SK-N-SH (cell line): ENCODE results near the gene PRR16. TPM values are rescaled to one million over a fixed set of nuclear protein-coding genes. Genes with fewer than 3 reads are reported as not detected.

Experiments used
- CTCF ChIA-PET: fragments of 300-600, 350-600 bp; formaldehyde crosslinking; extraction: SDS; loops from one replicate; lab custom pipeline; 2021; lab: Yijun Ruan, JAX
- POLR2A ChIA-PET: fragments of 350-600 bp; sonication (Branson Sonifier 250); formaldehyde crosslinking; extraction: SDS; loops from one replicate; lab custom pipeline; 2020; ENCODE audit warnings: antibody characterized with exemption, inconsistent platforms; lab: Yijun Ruan, JAX
- DNase-seq: peaks from one replicate; pipeline ENCODE4 v3.0.0; 2012
- H2AFZ ChIP-seq: fragments of 200-600 bp; sonication (generic); 2 replicates; pipeline ENCODE4 v1.8.1; 2016; ENCODE audit warnings: antibody characterized with exemption, mild to moderate bottlenecking, low read depth
- H3F3A ChIP-seq: fragments of 200-600 bp; sonication (generic); replicated peaks from 2 replicates; pipeline ENCODE3; 2016; ENCODE audit warnings: antibody characterized with exemption, mild to moderate bottlenecking; ENCODE audit not compliant: insufficient read depth
- H3K27ac ChIP-seq, 2 experiments: fragments of 200-500 bp in 1 of 2; fragments of 200-600 bp in 1 of 2; sonication (Bioruptor generic) in 1 of 2; sonication (generic), shearing (Covaris generic) in 1 of 2; 2 replicates each; pipeline versions ENCODE4 v1.5.1 to v1.6.1; 2014 to 2016; ENCODE audit warnings: low read depth in 2 of 2, inconsistent platforms in 1 of 2, low read length in 1 of 2, mild to moderate bottlenecking in 1 of 2, mixed read lengths in 1 of 2
- H3K27me3 ChIP-seq: fragments of 200-600 bp; sonication (generic), shearing (Covaris generic); 2 replicates; pipeline ENCODE4 v1.6.1; 2016; ENCODE audit warnings: mixed run types; ENCODE audit not compliant: insufficient read depth
- H3K36me3 ChIP-seq, 2 experiments: fragments of 200-500 bp in 1 of 2; fragments of 200-600 bp in 1 of 2; sonication (Bioruptor generic) in 1 of 2; sonication (generic) in 1 of 2; replicated peaks in 1 of 2; 2 replicates each; pipeline versions ENCODE3 to v1.5.1; 2014 to 2016; ENCODE audit warnings: low read length in 1 of 2, mild to moderate bottlenecking in 1 of 2; ENCODE audit not compliant: insufficient read depth in 2 of 2, control insufficient read depth in 1 of 2
- H3K4me1 ChIP-seq, 2 experiments: fragments of 200-500 bp in 1 of 2; fragments of 200-600 bp in 1 of 2; sonication (Bioruptor generic) in 1 of 2; sonication (generic), shearing (Covaris generic) in 1 of 2; 2 replicates each; pipeline versions ENCODE4 v1.5.1 to v1.6.1; 2014 to 2016; ENCODE audit warnings: low read depth in 1 of 2, low read length in 1 of 2, mixed run types in 1 of 2; ENCODE audit not compliant: insufficient read depth in 2 of 2, control insufficient read depth in 1 of 2
- H3K4me2 ChIP-seq: fragments of 200-600 bp; sonication (generic), shearing (Covaris generic); 2 replicates; pipeline ENCODE4 v1.6.1; 2017; ENCODE audit warnings: mixed run types
- H3K4me3 ChIP-seq, 2 experiments: fragments of 200-500 bp in 1 of 2; fragments of 200-600 bp in 1 of 2; sonication (Bioruptor generic) in 1 of 2; sonication (generic), shearing (Covaris generic) in 1 of 2; 2 replicates each; pipeline versions ENCODE4 v1.5.1 to v1.8.1; 2014 to 2016; ENCODE audit warnings: low read depth in 2 of 2, inconsistent platforms in 1 of 2, low read length in 1 of 2, mild to moderate bottlenecking in 1 of 2, mixed read lengths in 1 of 2, moderate library complexity in 1 of 2
- H3K79me2 ChIP-seq: fragments of 200-600 bp; sonication (generic); 2 replicates; pipeline ENCODE4 v1.8.1; 2017; ENCODE audit warnings: mild to moderate bottlenecking; ENCODE audit not compliant: insufficient read depth
- H3K9ac ChIP-seq: fragments of 200-600 bp; sonication (generic); 2 replicates; pipeline ENCODE4 v1.6.1; 2017; ENCODE audit warnings: mixed run types
- H3K9me2 ChIP-seq: fragments of 200-600 bp; sonication (generic); 2 replicates; pipeline ENCODE4 v1.6.1; 2017; ENCODE audit warnings: mixed run types
- H3K9me3 ChIP-seq: fragments of 200-600 bp; sonication (generic); 2 replicates; pipeline ENCODE4 v1.6.1; 2017; ENCODE audit warnings: mixed run types, mild to moderate bottlenecking, moderate library complexity
- H4K20me1 ChIP-seq: fragments of 200-600 bp; sonication (generic); 2 replicates; pipeline ENCODE4 v1.6.1; 2017; ENCODE audit warnings: mild to moderate bottlenecking, mixed run types; ENCODE audit not compliant: insufficient read depth
- EP300 ChIP-seq, 2 experiments: IDR thresholded peaks; 2 replicates each; pipeline versions ENCODE4 v1.4.0 to v1.6.1; 2012; ENCODE audit warnings: borderline replicate concordance in 1 of 2, low read depth in 1 of 2, low read length in 1 of 2
- EZH2phosphoT487 ChIP-seq: fragments of 200-600 bp; sonication (generic); IDR thresholded peaks from 2 replicates; pipeline ENCODE4 v1.6.1; 2017; ENCODE audit warnings: low read depth, mixed run types, mild to moderate bottlenecking, antibody characterized with exemption, moderate library complexity, borderline replicate concordance
- FOSL2 ChIP-seq: IDR thresholded peaks from 2 replicates; pipeline ENCODE4 v1.4.0; 2012; ENCODE audit warnings: low read depth, mild to moderate bottlenecking, moderate library complexity, borderline replicate concordance
- GATA2 ChIP-seq: sonication (generic); formaldehyde crosslinking; IDR thresholded peaks from 2 replicates; pipeline ENCODE4 v1.5.0; 2020; ENCODE audit warnings: mild to moderate bottlenecking, missing genetic modification reagents
- IRF3 ChIP-seq: fragments of 150-350 bp; IDR thresholded peaks from 2 replicates; pipeline ENCODE4 v1.6.1; 2016; ENCODE audit warnings: mild to moderate bottlenecking, low read depth, low read length
- JUND ChIP-seq: IDR thresholded peaks from 2 replicates; pipeline ENCODE4 v1.4.0; 2012
- NFIC ChIP-seq: IDR thresholded peaks from 2 replicates; pipeline ENCODE4 v1.4.0; 2012; ENCODE audit warnings: borderline replicate concordance
- TAF1 ChIP-seq: IDR thresholded peaks from 2 replicates; pipeline ENCODE4 v1.6.1; 2012; ENCODE audit warnings: low read depth, mild to moderate bottlenecking, low read length, moderate library complexity, borderline replicate concordance
- WGBS: methylation state at CpG from one replicate; pipeline ENCODE4 v1.1.6; 2017; ENCODE audit warnings: low lambda C conversion rate; 5-methylcytosine and 5-hydroxymethylcytosine counted together
- polyA plus RNA-seq, 3 experiments: library from polyadenylated mRNA; depleted of rRNA; stranded (reverse); fragments of >200 nt; gene quantifications; 2 replicates each; pipeline ENCODE4 v1.2.3, GENCODE V29; 2012

The PRR16 gene
- polyA plus RNA-seq, 1 of the 3 experiments (the other 2 are of a cell fraction) = 26.7 TPM

- CTCF ChIA-PET = interaction anchor here (0.7 kb wide), 1 partner anchor 9 kb away, joined by 4 read pairs; no protein-coding TSS in a partner anchor
- Histone ChIP-seq H3K9ac (no peak overlapping the region), H3K36me3 (no peaks in the 10 kb centered on the region), H3K4me1 (peaks cover 0 to 17% of the 10 kb centered on the region in 2 experiments; a peak in 2 of 4 replicates), H3F3A (peaks cover 9% of the 10 kb centered on the region), H3K79me2 (peaks cover 36% of the 10 kb centered on the region), H3K27me3 (no peaks in the 10 kb centered on the region), H3K9me3 (no peaks in the 10 kb centered on the region), H3K9me2 (no peaks in the 10 kb centered on the region), H3K27ac (peak overlapping the region in 1 of 2 experiments; percentile 50; a peak in 2 of 4 replicates), H3K4me2 (no peak overlapping the region), H3K4me3 (no peak overlapping the region), H2AFZ (no peak overlapping the region), H4K20me1 (no peaks in the 10 kb centered on the region)
- TF ChIP-seq IRF3 = no peak
- TF ChIP-seq EP300 (IDR thresholded peaks at IDR 0.05; ENCODE audit: borderline replicate concordance in 1 of 2, low read depth in 1 of 2, low read length in 1 of 2) = 0 out of 4 replicates have a peak, but pooled peaks of 1 of the 2 experiments have one; percentile 25
- DNase-seq = no peak
- POLR2A ChIA-PET = no interaction called here
- WGBS = 76% methylated on average over 3 of the region's 3 CpGs
Observed at GRCh38 chr5:120527251-120527650, 63.2 kb downstream of the PRR16 start.

- no peaks in the 10 kb centered on the region for H3K9me3 ChIP-seq
- TF ChIP-seq GATA2 (CRISPR knock-in tag) = no peak
- TF ChIP-seq EZH2phosphoT487 = no peak
- no peak for TF ChIP-seq FOSL2
- TF ChIP-seq TAF1 = no peak
- TF ChIP-seq JUND = no peak
- TF ChIP-seq EP300 (IDR thresholded peaks at IDR 0.05; ENCODE audit: borderline replicate concordance in 1 of 2, low read depth in 1 of 2, low read length in 1 of 2) = no peak
- TF ChIP-seq NFIC = no peak
- TF ChIP-seq IRF3 = no peak
- ChIA-PET POLR2A (no interaction called here), CTCF (interaction anchor here (1.1 to 2.0 kb wide), 4 partner anchors 10 to 66 kb away, joined by 3 to 7 read pairs (median 4); no protein-coding TSS in a partner anchor)
- H3K27ac ChIP-seq = peak overlapping the region in 1 of 2 experiments; percentile 76; a peak in 2 of 4 replicates
- H3K9me2 ChIP-seq = no peaks in the 10 kb centered on the region
- H3K27me3 ChIP-seq = no peaks in the 10 kb centered on the region
- no peak overlapping the region for H2AFZ ChIP-seq
- 84% methylated on average over 2 of the region's 2 CpGs for WGBS
- peaks cover 0 to 17% of the 10 kb centered on the region in 2 experiments; a peak in 2 of 4 replicates for H3K4me1 ChIP-seq
- H3K36me3 ChIP-seq = no peaks in the 10 kb centered on the region
- peaks cover 9% of the 10 kb centered on the region for H3F3A ChIP-seq
- no peak overlapping the region for H3K4me3 ChIP-seq
- H3K4me2 ChIP-seq = no peak overlapping the region
- peaks cover 34% of the 10 kb centered on the region for H3K79me2 ChIP-seq
- no peaks in the 10 kb centered on the region for H4K20me1 ChIP-seq
- no peak for DNase-seq
- H3K9ac ChIP-seq = no peak overlapping the region
Observed at GRCh38 chr5:120528609-120529008, 64.5 kb downstream of the PRR16 start.
